Measurements from ENCODE around the gene MYBBP1A.

GRCh38 chr17:4543557-4544026, 11.6 kb downstream of the MYBBP1A start:
- no peak for TF ChIP-seq CTCF (IDR thresholded peaks at IDR 0.05; ENCODE audit: low read depth, low read length, poor library complexity, severe bottlenecking)
- no peak for TF ChIP-seq EZH2phosphoT487 (IDR thresholded peaks at IDR 0.05; ENCODE audit: borderline replicate concordance, low read length)

Data from DOHH2 (cell line).